ENCODE measurements around the gene CDKN1C. TPM values are rescaled to one million over a fixed set of nuclear protein-coding genes. Genes with fewer than 3 reads are reported as not detected.

Gene CDKN1C
- polyA plus RNA-seq, 1 of the 3 experiments (the other 2 are of a cell fraction), result 1.6 TPM

- TF ChIP-seq, protein P1, sequence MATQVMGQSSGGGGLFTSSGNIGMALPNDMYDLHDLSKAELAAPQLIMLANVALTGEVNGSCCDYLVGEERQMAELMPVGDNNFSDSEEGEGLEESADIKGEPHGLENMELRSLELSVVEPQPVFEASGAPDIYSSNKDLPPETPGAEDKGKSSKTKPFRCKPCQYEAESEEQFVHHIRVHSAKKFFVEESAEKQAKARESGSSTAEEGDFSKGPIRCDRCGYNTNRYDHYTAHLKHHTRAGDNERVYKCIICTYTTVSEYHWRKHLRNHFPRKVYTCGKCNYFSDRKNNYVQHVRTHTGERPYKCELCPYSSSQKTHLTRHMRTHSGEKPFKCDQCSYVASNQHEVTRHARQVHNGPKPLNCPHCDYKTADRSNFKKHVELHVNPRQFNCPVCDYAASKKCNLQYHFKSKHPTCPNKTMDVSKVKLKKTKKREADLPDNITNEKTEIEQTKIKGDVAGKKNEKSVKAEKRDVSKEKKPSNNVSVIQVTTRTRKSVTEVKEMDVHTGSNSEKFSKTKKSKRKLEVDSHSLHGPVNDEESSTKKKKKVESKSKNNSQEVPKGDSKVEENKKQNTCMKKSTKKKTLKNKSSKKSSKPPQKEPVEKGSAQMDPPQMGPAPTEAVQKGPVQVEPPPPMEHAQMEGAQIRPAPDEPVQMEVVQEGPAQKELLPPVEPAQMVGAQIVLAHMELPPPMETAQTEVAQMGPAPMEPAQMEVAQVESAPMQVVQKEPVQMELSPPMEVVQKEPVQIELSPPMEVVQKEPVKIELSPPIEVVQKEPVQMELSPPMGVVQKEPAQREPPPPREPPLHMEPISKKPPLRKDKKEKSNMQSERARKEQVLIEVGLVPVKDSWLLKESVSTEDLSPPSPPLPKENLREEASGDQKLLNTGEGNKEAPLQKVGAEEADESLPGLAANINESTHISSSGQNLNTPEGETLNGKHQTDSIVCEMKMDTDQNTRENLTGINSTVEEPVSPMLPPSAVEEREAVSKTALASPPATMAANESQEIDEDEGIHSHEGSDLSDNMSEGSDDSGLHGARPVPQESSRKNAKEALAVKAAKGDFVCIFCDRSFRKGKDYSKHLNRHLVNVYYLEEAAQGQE (IDR thresholded peaks at IDR 0.05; ENCODE audit: low read depth, low read length), result no peak
- TF ChIP-seq MAX (IDR thresholded peaks at IDR 0.05; ENCODE audit: low read depth) (no peak), SIN3A (IDR thresholded peaks at IDR 0.05; ENCODE audit: borderline replicate concordance, low read depth, low read length) (no peak), FOSL2 (IDR thresholded peaks at IDR 0.05; ENCODE audit: borderline replicate concordance, low read depth) (no peak), GABPA (IDR thresholded peaks at IDR 0.05; ENCODE audit: low read depth) (no peak), RXRA (IDR thresholded peaks at IDR 0.05; ENCODE audit: borderline replicate concordance, low read depth) (no peak)
Observed at GRCh38 chr11:2915473-2915872, 29.9 kb upstream of the CDKN1C start (continued).

DNA sequence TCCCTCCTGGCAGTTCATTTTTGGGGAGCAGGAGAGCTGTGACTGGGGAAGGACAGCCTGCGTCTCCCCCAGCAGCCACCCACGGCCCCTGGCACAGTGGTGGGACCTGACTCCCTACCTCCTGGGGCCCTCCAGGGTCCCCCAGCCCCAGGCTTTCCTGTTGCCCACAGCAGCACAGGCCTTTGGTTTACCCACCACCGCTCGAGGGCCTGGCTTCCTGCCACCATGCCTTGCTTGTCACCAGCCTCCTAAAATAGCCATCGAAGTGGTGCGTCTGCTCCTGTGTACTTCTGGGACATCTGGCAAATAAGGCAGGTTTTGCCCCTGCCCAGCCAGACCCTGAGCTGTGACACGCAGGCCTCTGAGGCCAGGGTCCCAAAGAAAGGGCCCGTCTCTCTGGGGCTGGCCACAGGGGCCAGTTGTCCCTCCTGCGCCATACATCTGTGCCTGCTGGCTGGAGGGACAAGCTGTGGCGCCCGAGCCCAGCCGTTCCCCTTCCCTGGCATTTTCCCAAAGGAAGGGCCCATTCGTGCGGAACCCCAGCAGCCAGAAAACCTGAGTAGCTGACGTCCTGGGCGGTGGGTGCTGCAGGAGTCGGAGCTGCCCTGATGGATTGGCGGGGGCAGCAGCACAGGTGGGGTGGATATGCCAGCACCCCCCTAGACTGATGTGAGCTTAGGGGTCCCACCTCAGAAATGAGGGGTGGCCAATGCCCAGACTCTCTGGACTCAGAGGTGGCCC, 29.1 kb upstream of the CDKN1C start:
- Histone ChIP-seq H3K9ac (no peak overlapping the region), H3K4me3 (ENCODE audit: low read depth in 2 of 2, low read length in 1 of 2) (no peak overlapping the region), H4K20me1 (ENCODE audit: insufficient read depth) (no peaks in the 10 kb centered on the region), H3K27ac (ENCODE audit: low read depth in 2 of 2, low read length in 1 of 2) (no peak overlapping the region; a peak in 1 of 4 replicates), H3K36me3 (replicated peaks in 1 of 2; ENCODE audit: control insufficient read depth in 1 of 2, insufficient read depth in 2 of 2, low read length in 1 of 2) (no peaks in the 10 kb centered on the region), H3F3A (replicated peaks; ENCODE audit: insufficient read depth) (no peaks in the 10 kb centered on the region), H3K4me1 (ENCODE audit: control insufficient read depth in 1 of 2, insufficient read depth in 2 of 2, low read depth in 1 of 2, low read length in 1 of 2) (peaks cover 17 to 25% of the 10 kb centered on the region in 2 experiments; a peak in 3 of 4 replicates), H3K9me2 (no peaks in the 10 kb centered on the region), H3K27me3 (ENCODE audit: insufficient read depth) (no peaks in the 10 kb centered on the region), H3K79me2 (ENCODE audit: insufficient read depth) (no peaks in the 10 kb centered on the region), H2AFZ (ENCODE audit: low read depth) (no peak overlapping the region), H3K4me2 (no peak overlapping the region), H3K9me3 (no peaks in the 10 kb centered on the region)
- WGBS (ENCODE audit: low lambda C conversion rate), result 87% methylated on average over 13 of the region's 18 CpGs
- TF ChIP-seq ZBTB33 (IDR thresholded peaks at IDR 0.05; ENCODE audit: borderline replicate concordance, low read depth), result no peak
- no peak for TF ChIP-seq EZH2phosphoT487 (IDR thresholded peaks at IDR 0.05; ENCODE audit: borderline replicate concordance, low read depth)
- peak; percentile 51; the same call in 1 of the 2 replicates for TF ChIP-seq MXI1 (IDR thresholded peaks at IDR 0.05; ENCODE audit: low read depth, low read length)
- TF ChIP-seq FOXJ3 (CRISPR knock-in tag; IDR thresholded peaks at IDR 0.05), result 0 out of 2 replicates have a peak, but pooled peaks have one; percentile 31
- CTCF ChIA-PET, result interaction anchor here (5.2 kb wide), 1 partner anchor 15 kb away, joined by 27 read pairs; the partner anchor contains the start of gene PHLDA2
- DNase-seq, result peak; percentile 87
- POLR2A ChIA-PET, result interaction anchor here (0.6 kb wide), 1 partner anchor 135 kb away, joined by 4 read pairs; no protein-coding TSS in a partner anchor

All from SK-N-SH (cell line).